GM19372 (cell line): Measurements from ENCODE around the gene BPIFA2.
"Not testable (repeated sequence)": the region's sequence is repeated elsewhere in the genome, so short reads cannot be mapped to it uniquely, and the experiment has no call there.

Experiments
- ATAC-seq: cut with Tn5 transposase; IDR thresholded peaks from one replicate; pipeline ENCODE4 v1.9.1; 2021; ENCODE audit warnings: mild to moderate bottlenecking, low read depth, moderate library complexity; ENCODE audit not compliant: unreplicated experiment

Gene BPIFA2, protein sequence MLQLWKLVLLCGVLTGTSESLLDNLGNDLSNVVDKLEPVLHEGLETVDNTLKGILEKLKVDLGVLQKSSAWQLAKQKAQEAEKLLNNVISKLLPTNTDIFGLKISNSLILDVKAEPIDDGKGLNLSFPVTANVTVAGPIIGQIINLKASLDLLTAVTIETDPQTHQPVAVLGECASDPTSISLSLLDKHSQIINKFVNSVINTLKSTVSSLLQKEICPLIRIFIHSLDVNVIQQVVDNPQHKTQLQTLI

DNA sequence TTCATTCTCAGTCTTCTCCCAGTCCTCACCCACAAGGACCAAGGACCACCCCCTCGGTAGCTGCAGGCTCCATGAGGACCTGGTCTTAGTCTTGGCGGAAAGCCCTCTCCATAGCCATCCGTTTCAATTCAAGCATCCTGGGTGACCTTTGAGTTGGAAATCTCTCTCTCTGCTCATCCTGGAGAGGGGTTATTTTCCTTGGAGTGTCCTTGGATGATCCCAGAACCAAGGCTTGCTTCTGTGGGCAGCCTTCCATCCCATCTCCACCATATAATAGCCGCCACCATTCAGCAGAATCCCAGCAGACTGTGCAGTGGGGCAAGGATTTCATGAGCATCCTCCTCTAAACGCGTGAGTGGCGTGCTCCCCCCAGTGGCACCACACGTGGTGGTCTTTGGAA lies at the start of gene BPIFA2:
Gene BPIFA2 (plus strand): TSS at position 301 of the 400 bp plus-strand sequence. CDS start 987 bp downstream, outside the sequence.
- ATAC-seq, result no peak

DNA sequence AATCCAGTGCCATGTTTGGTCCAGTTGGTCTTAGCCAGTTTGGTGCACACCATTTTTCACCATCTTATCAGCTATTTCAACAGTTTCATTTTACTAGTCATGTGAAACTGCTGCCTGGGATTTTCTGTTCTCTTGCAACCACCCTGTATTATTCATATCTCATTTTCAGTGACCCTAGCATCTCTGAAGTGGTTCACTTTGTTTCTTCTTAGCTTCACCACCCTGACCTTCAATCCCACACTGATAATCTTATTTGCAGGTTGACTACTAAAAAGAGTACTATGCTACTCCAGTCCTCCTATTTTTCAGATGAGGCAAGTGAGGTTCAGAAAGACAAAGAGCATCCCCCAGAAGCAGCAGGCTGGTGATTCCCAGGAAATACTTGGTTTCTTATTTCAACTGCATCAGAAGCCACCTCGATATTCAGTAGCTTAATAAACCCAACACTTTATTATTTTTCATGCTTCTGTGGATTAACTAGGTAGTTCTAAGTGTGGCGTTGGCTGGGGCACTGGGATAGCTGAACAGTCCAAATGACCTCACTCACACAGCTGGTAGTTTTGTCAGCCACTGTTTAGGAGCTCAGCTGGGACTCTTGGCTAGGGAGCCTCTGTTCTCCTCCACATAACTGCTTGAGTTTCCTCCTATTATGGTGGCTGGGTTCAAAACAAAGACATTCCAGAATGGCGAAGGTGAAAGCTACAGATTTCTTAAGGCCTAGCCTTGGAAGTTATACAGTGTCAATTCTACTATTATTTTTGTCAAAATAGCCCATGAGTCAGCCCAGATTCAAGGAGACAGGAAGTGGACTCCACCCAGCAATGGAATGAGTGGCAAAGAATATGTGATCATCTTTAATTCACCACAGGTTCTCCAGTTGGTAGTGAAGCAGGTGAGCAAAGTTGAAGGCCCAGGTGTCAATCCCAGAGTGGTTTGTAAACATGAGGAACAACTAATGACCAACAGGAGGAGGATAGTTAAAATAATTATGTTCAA lies 47.9 kb upstream of the BPIFA2 start:
- no peak for ATAC-seq

- no peak for ATAC-seq
Measured at GRCh38 chr20:33120934-33121333, 47.0 kb upstream of the BPIFA2 start.

DNA sequence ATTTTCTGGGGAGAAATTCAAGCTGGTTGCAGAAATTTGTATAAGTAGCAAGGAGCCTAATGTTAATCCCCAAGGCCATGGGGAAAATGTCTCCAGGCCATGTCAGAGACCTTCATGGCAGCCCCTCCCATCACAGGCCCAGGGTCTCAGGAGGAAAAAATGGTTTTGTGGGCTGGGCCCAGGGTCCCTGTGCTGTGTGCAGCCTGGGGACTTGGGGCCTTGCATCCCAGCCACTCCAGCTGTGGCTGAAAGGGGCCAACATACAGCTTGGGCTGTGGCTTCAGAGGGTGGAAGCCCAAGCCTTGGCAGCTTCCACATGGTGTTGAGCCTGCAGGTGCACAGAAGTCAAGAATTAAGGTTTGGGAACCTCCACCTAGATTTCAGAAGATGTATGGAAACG lies 45.7 kb upstream of the BPIFA2 start:
- ATAC-seq, result not testable (repeated sequence)

DNA sequence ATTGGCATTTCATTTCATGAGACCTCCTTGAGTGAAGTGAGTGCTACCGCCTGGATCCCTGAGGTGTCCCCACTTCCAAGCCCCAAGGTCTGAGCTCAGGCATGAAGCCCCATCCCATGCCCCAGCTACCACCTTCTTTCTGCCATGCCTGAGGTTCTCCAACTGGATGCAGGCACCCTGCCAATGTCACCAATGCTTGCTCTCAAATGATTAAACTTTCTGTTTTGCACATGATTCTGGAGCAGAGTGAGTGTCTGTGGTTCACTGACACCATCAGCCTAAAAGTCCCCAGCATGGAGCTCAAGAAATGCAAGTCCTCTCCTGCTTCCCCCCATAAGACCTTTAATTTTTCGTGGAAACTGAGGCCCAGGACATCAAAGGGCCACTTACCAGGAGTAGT lies 43.7 kb upstream of the BPIFA2 start:
- no peak for ATAC-seq

DNA sequence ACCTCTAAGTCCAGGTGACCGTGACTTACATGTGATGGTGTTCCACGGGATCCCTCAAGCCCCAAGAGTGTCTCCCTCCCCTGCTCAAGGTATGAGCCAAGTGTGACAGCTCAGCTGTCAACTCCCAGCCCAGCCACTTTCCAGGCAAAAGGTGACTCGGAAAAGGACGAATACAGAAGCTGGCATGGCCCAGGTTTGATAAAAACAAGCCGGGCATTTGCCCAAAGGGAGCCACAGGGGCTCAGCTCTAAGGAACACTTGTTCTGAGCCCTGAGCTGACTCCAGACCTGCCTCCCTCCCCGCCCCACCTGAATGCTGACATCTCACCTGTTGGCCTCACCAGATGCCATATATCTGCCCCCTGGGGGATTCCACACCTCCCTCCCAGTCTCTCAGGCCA lies 43.0 kb upstream of the BPIFA2 start:
- no peak for ATAC-seq

- no peak for ATAC-seq
Measured at GRCh38 chr20:33125983-33126382, 42.0 kb upstream of the BPIFA2 start.

GRCh38 chr20:33127422-33128097 lies 40.4 kb upstream of the BPIFA2 start:
- ATAC-seq, result no peak

DNA sequence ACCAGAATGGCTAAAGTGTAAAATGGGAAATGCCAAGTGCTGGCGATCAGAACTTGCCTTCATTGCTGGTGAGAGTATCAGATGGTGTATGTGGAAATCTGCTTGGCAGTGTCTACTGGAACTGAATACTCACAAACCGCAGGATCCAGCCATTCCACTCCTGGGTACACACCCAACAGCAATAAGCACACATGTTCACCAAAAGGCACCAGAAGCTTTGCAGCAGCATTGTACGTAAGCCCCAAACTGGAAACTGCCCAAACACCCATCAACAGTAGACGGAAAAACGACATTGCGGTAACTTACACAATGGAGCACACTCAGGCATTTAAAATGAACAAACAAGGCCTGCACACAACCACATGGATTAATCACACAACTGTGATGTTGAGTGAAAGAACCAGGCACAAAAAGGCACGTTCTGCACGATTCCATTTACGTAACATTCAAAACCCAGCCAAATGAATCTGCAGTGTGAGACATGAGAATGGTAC lies 37.3 kb upstream of the BPIFA2 start:
- no peak for ATAC-seq

GRCh38 chr20:33131949-33132473 lies 35.9 kb upstream of the BPIFA2 start:
- no peak for ATAC-seq

DNA sequence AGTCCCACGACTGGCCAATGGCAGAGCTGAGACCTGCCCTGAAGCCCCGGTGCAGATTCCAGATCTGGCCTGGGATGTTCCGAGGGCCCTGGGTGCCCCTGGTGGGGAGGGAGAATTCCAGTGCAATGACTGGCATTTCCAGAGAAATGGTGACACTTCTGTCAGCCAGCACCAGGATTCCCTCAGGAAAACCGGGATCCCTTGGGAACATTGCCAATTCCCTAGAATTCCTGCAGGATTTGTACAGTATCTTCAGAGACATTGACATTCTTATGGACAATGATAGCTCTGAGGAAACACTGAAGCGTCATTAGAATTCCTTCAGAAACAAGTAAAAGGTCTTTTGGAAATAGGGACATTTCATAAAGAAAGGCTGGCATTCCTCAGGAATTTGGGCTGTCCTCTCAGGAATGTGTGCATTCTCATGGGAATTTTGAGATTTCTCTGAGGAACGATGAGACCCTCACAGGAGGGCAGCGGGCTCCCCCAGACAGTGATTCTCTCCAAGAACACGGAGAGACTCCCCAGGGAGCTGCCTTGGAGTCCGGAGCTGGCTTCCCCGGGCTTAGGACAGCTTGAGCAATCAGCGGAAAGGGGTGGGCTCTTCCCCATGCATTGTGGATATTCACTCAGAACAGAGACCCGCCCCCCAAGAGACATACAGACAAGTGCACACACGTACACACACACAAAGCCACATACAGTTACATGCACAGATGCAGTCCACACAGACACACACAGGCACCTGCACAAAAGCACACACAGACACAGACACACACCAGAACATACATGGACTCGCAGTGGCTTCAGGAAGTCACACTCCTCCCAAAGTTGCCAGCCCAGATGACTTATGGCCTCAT lies 35.2 kb upstream of the BPIFA2 start:
- ATAC-seq, result no peak

DNA sequence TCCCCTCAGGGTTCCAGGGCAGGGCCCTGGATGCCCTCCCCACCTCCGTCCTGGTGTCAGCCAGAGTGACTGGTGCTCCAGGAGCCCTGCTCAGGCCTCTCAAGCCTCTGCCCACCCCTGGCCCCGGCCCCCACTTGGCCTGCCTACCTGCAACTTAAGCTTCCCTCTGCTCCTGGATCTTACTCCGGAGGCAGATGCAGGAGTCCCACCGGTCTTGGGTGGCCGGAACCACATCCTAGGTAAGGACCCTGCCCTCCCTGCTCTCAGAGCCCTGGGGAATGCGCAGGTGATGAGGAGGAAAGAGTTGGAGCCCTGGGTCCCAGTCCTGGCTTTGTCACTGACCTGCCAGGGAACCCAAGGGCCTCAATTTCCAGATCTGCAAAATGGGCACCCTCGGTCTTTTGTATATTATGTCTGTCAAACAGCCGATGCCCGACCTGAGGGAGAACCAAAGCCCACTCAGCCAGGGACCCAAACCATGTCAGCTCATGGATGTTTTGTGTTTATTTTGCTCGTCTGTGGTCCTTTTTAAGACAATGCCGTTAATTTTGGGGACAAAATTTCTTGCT lies 34.5 kb upstream of the BPIFA2 start:
- no peak for ATAC-seq

- no peak for ATAC-seq
Measured at GRCh38 chr20:33137195-33137594, 30.8 kb upstream of the BPIFA2 start.

DNA sequence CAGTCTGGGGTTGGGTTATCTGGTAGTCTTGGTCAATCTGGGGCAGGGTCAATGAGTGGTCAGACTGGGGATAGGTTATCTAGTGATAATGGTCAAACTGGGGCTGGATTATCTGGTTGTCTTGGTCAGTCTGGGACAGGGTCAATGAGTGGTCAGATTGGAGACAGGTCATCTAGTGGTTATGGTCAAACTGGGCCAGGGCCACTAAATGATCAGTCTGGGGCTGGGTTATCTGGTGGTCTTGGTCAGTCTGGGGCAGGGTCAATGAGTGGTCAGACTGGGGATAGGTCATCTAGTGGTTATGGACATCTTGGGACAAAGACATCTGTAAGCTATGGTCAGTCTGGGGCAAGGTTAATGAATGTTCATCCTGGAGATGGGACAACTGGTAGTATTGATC lies 28.5 kb upstream of the BPIFA2 start:
- no peak for ATAC-seq

GRCh38 chr20:33145521-33145920 lies 22.4 kb upstream of the BPIFA2 start:
- no peak for ATAC-seq

DNA sequence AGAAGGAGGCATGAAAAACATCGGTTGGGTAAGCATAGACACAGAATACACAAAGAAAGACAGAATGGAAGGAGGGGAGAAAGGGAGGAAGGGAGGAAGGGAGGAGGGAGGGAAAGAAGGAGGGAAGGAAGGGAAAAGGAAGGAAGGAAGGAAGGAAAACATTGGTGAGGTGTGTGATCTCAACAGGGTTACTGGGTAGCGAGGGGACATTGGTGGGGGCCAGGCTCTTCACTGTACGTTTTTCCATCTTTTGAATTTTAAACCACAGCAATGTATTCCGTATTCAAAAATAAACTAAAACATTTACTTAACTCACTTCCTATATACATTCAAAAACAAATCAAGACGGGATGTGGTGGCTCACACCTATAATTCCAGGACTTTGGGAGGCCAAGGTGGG lies 20.7 kb upstream of the BPIFA2 start:
- no peak for ATAC-seq

- ATAC-seq, result no peak
Measured at GRCh38 chr20:33148040-33148439, 19.9 kb upstream of the BPIFA2 start.

DNA sequence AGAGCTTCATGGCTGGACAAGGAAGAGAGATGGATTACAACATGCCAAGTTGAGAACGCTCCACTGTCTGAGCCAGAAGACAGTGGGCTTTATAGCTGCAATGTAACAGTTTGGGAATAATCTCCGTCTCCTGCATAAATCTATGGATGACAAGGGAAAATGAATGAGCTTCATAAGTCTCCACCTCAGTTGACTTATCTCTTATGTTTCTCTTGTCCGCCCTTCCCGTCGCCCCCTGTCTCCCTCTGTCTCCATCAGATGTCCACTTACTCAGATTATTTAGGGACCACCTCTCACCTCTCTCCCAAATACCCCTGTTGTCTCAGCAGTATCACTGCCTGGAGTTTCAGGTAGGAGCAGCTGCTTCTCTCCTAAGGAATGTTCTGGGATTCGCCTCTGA lies 13.7 kb upstream of the BPIFA2 start:
- no peak for ATAC-seq

GRCh38 chr20:33158637-33159385 lies 9.1 kb upstream of the BPIFA2 start:
- no peak for ATAC-seq
